PC-3 (cell line): ENCODE measurements around the gene IL31RA. TPM values are rescaled to one million over a fixed set of nuclear protein-coding genes. Genes with fewer than 3 reads are reported as not detected.
A peak's percentile ranks its signal among the peaks of the same experiment; 100 is the strongest.

Experiments
- ATAC-seq: fragments of 200-7000 bp; cut with Tn5 transposase; 2 replicates; pipeline ENCODE4 v1.9.1; 2020; ENCODE audit warnings: mild to moderate bottlenecking, moderate library complexity
- BruUV-seq: library from RNA; stranded (reverse); fragments of 400-500 nt; replicated peaks from 2 replicates; lab custom pipeline; 2021; lab: Mats Ljungman, UMichigan
- CTCF ChIA-PET: fragments of 300-600 bp; sonication (Branson Sonifier 250); formaldehyde crosslinking; loops from one replicate; lab custom pipeline; 2022; ENCODE audit warnings: antibody characterized with exemption; lab: Charles Lee
- POLR2A ChIA-PET: fragments of 300-600 bp; sonication (Branson Sonifier 250); formaldehyde crosslinking; loops from one replicate; lab custom pipeline; 2022; ENCODE audit warnings: antibody characterized with exemption; ENCODE audit not compliant: unreplicated experiment; lab: Charles Lee
- DNase-seq: peaks from one replicate; pipeline ENCODE4 v3.0.0-alpha.2; 2015
- H2AFZ ChIP-seq: fragments of 300-600 bp; sonication (generic); 2 replicates; pipeline ENCODE4 v1.6.0; 2016; ENCODE audit warnings: antibody characterized with exemption, low read length
- H3F3A ChIP-seq: fragments of 300-600 bp; sonication (generic); one replicate; pipeline ENCODE4 v1.6.0; 2017; ENCODE audit warnings: antibody characterized with exemption, low read length, control low read depth, mild to moderate bottlenecking; ENCODE audit not compliant: unreplicated experiment
- H3K27ac ChIP-seq: fragments of 300-600 bp; sonication (generic); 2 replicates; pipeline ENCODE4 v1.5.1; 2016; ENCODE audit warnings: mild to moderate bottlenecking, low read length
- H3K27me3 ChIP-seq: fragments of 300-600 bp; sonication (generic); 2 replicates; pipeline ENCODE4 v1.6.1; 2016; ENCODE audit warnings: low read length, mixed read lengths
- H3K36me3 ChIP-seq: fragments of 300-600 bp; sonication (generic); 2 replicates; pipeline ENCODE4 v1.6.1; 2016; ENCODE audit warnings: low read depth, mixed run types, low read length, mixed read lengths
- H3K4me1 ChIP-seq: fragments of 300-600 bp; sonication (generic); 2 replicates; pipeline ENCODE4 v1.5.1; 2016; ENCODE audit warnings: low read length; ENCODE audit not compliant: insufficient read depth
- H3K4me2 ChIP-seq: fragments of 300-600 bp; sonication (generic); 2 replicates; pipeline ENCODE4 v1.6.0; 2016; ENCODE audit warnings: low read length
- H3K4me3 ChIP-seq: fragments of 300-600 bp; sonication (generic); 2 replicates; pipeline ENCODE4 v1.5.1; 2016; ENCODE audit warnings: mild to moderate bottlenecking, low read length, mixed read lengths
- H3K79me2 ChIP-seq: fragments of 300-600 bp; sonication (generic); 2 replicates; pipeline ENCODE4 v1.6.1; 2017; ENCODE audit warnings: low read length, mixed read lengths
- H3K9ac ChIP-seq: fragments of 300-600 bp; sonication (generic); 2 replicates; pipeline ENCODE4 v1.6.0; 2016; ENCODE audit warnings: mild to moderate bottlenecking, low read length
- H3K9me2 ChIP-seq: fragments of 300-600 bp; sonication (generic); replicated peaks from 2 replicates; pipeline ENCODE4 v1.6.1; 2016; ENCODE audit warnings: mixed run types, low read length, mixed read lengths
- H3K9me3 ChIP-seq: fragments of 300-600 bp; sonication (generic); 2 replicates; pipeline ENCODE4 v1.6.1; 2016; ENCODE audit warnings: low read length, mixed read lengths
- H4K20me1 ChIP-seq: fragments of 300-600 bp; sonication (generic); 2 replicates; pipeline ENCODE4 v1.6.1; 2016; ENCODE audit warnings: low read length, mixed read lengths
- CTCF ChIP-seq: fragments of 300-600 bp; sonication (generic); conservative IDR thresholded peaks from 2 replicates; pipeline ENCODE4 v1.5.1; 2017; ENCODE audit warnings: antibody characterized with exemption, low read depth, mild to moderate bottlenecking, low read length
- EZH2 ChIP-seq: fragments of 300-600 bp; sonication (generic); IDR thresholded peaks from one replicate; pipeline ENCODE4 v1.6.1; 2017; ENCODE audit warnings: antibody characterized with exemption, mild to moderate bottlenecking, low read length; ENCODE audit not compliant: unreplicated experiment
- EZH2phosphoT487 ChIP-seq: fragments of 300-600 bp; sonication (generic); IDR thresholded peaks from 2 replicates; pipeline ENCODE4 v1.6.1; 2018; ENCODE audit warnings: mild to moderate bottlenecking, antibody characterized with exemption, low read length, borderline replicate concordance
- intact Hi-C: fragments of 100-400 bp; cut with micrococcal nuclease; formaldehyde crosslinking; loops from 2 replicates; pipeline ENCODE4 v1.9.0; 2023
- total RNA-seq: library from RNA; depleted of rRNA; stranded (reverse); fragments of >200 nt; gene quantifications from 2 replicates; pipeline ENCODE4 v1.2.3, GENCODE V29; 2014

Gene IL31RA
- total RNA-seq, 1 experiment from 2014 or later, result 1.6 TPM

GRCh38 chr5:55920784-55921183 lies 69.6 kb downstream of the IL31RA start:
- H3K36me3 ChIP-seq, result no peaks in the 10 kb centered on the region
- H3K9me3 ChIP-seq, result no peaks in the 10 kb centered on the region
- ATAC-seq (peak; percentile 41; the same call in 1 of the 2 replicates), DNase-seq (peak; percentile 29)
- no peak overlapping the region for H3K27ac ChIP-seq
- no peaks in the 10 kb centered on the region for H4K20me1 ChIP-seq
- no TSS peak for BruUV-seq
- no peak overlapping the region for H3K4me3 ChIP-seq
- H3K9me2 ChIP-seq, result no peaks in the 10 kb centered on the region
- intact Hi-C loops, result loop anchor here (5.0 to 10.0 kb wide), 3 partner anchors 163 to 516 kb away; partner anchors contain the start of gene SLC38A9
- ChIA-PET POLR2A (no interaction called here), CTCF (no interaction called here)
- H3F3A ChIP-seq, result no peaks in the 10 kb centered on the region
- TF ChIP-seq EZH2, result no peak
- no peak for TF ChIP-seq EZH2phosphoT487
- peak; percentile 60 for TF ChIP-seq CTCF
- H3K79me2 ChIP-seq, result no peaks in the 10 kb centered on the region
- no peak overlapping the region for H2AFZ ChIP-seq
- peaks cover 14% of the 10 kb centered on the region; the same call in 1 of the 2 replicates for H3K4me1 ChIP-seq
- H3K4me2 ChIP-seq, result no peak overlapping the region
- no peaks in the 10 kb centered on the region for H3K27me3 ChIP-seq
- no peak overlapping the region for H3K9ac ChIP-seq

GRCh38 chr5:55921617-55922016 lies 70.5 kb downstream of the IL31RA start:
- CTCF ChIA-PET, result no interaction called here
- peaks cover 14% of the 10 kb centered on the region; the same call in 1 of the 2 replicates for H3K4me1 ChIP-seq
- DNase-seq (no peak), ATAC-seq (no peak)
- no peaks in the 10 kb centered on the region for H3K79me2 ChIP-seq
- H2AFZ ChIP-seq, result no peak overlapping the region
- no peaks in the 10 kb centered on the region for H3K9me2 ChIP-seq
- H3K27me3 ChIP-seq, result no peaks in the 10 kb centered on the region
- intact Hi-C loops, result loop anchor here (5.0 to 10.0 kb wide), 3 partner anchors 164 to 517 kb away; partner anchors contain the start of gene SLC38A9
- H3K36me3 ChIP-seq, result no peaks in the 10 kb centered on the region
- no peak overlapping the region for H3K4me2 ChIP-seq
- TF ChIP-seq CTCF (no peak), EZH2 (no peak), EZH2phosphoT487 (no peak)
- BruUV-seq, result no TSS peak
- no peaks in the 10 kb centered on the region for H4K20me1 ChIP-seq
- POLR2A ChIA-PET, result interaction anchor here (0.6 kb wide), 1 partner anchor 203 kb away, joined by 7 read pairs; no protein-coding TSS in a partner anchor
- H3F3A ChIP-seq, result no peaks in the 10 kb centered on the region
- H3K4me3 ChIP-seq, result no peak overlapping the region
- H3K27ac ChIP-seq, result no peak overlapping the region
- H3K9ac ChIP-seq, result no peak overlapping the region
- no peaks in the 10 kb centered on the region for H3K9me3 ChIP-seq

GRCh38 chr5:55923177-55923771 lies 72.1 kb downstream of the IL31RA start:
- H3K27ac ChIP-seq, result no peak overlapping the region
- H3K27me3 ChIP-seq, result no peaks in the 10 kb centered on the region
- no peaks in the 10 kb centered on the region for H3F3A ChIP-seq
- H3K4me2 ChIP-seq, result peak overlapping the region; percentile 76
- DNase-seq, result peak; percentile 46
- no TSS peak for BruUV-seq
- intact Hi-C loops, result loop anchor here (5.0 to 10.0 kb wide), 3 partner anchors 166 to 518 kb away; partner anchors contain the start of gene SLC38A9
- H3K4me1 ChIP-seq, result peaks cover 14% of the 10 kb centered on the region; the same call in 1 of the 2 replicates
- H3K9me2 ChIP-seq, result no peaks in the 10 kb centered on the region
- peak overlapping the region; percentile 62 for H3K4me3 ChIP-seq
- peak; percentile 76 for ATAC-seq
- ChIA-PET POLR2A (no interaction called here), CTCF (interaction anchor here (0.6 kb wide), 2 partner anchors 66 to 215 kb away, joined by 3 to 4 read pairs; no protein-coding TSS in a partner anchor)
- no peaks in the 10 kb centered on the region for H3K9me3 ChIP-seq
- TF ChIP-seq EZH2 (no peak), EZH2phosphoT487 (no peak)
- H3K36me3 ChIP-seq, result no peaks in the 10 kb centered on the region
- H2AFZ ChIP-seq, result peak overlapping the region; percentile 94
- H3K79me2 ChIP-seq, result no peaks in the 10 kb centered on the region
- peak overlapping the region; percentile 44 for H3K9ac ChIP-seq
- no peaks in the 10 kb centered on the region for H4K20me1 ChIP-seq
